Neural cell (in vitro differentiated cells): Measurements from ENCODE around the gene TLE3.

Experiments
- EZH2 ChIP-seq: fragments of 200-600, 300-800 bp; shearing (Covaris generic), sonication (generic); IDR thresholded peaks from 2 replicates; pipeline ENCODE4 v1.6.1; 2014; ENCODE audit warnings: antibody characterized with exemption, low read length, borderline replicate concordance, mild to moderate bottlenecking; ENCODE audit not compliant: insufficient read depth, poor library complexity, severe bottlenecking
- POLR2AphosphoS5 ChIP-seq: IDR thresholded peaks from 2 replicates; pipeline ENCODE4 v1.6.1; 2012
- SMC3 ChIP-seq: fragments of 450-650 bp; conservative IDR thresholded peaks from 2 replicates; pipeline ENCODE4 v1.6.1; 2014; ENCODE audit warnings: antibody characterized with exemption, mild to moderate bottlenecking, moderate library complexity; ENCODE audit not compliant: poor library complexity
- TF ChIP-seq, protein P1 (sequence below): fragments of 450-650 bp; IDR thresholded peaks from 2 replicates; pipeline ENCODE4 v1.5.1; 2014; ENCODE audit warnings: antibody characterized with exemption, mild to moderate bottlenecking, moderate library complexity; ENCODE audit not compliant: poor library complexity, severe bottlenecking

DNA sequence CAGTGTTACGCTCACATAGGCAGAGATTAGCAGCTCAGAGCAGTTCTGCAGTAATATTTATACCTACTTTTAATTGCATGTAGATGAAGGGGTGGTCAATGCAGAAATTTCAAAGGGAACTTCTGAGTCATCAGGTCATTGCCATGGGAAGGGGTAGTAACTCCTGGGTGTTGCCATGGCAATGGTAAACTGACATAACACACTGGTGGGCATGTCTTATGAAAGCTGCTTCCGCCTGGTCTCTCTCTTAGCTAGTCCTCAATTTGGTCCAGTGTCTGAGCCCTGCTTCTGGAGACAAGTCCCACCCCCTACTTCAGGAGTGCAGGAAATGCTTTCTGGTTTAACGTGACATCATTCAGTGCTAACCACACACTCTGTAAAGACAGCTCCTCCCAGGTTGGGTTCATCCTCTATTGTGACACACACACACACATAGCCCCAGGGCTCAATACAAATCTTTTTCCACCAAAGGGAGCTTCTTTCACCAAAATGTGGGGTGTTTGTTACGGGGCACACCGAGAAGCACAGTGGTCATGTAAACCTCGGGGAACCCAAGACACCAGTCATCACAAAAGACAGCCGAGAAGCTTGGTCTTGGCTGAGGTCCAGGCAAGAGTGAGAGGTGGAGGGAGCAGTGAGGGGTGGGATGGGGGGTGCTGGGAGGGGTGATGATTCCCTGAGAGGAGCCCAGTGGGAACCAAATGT, 74.5 kb downstream of the TLE3 start:
- TF ChIP-seq, protein P1, sequence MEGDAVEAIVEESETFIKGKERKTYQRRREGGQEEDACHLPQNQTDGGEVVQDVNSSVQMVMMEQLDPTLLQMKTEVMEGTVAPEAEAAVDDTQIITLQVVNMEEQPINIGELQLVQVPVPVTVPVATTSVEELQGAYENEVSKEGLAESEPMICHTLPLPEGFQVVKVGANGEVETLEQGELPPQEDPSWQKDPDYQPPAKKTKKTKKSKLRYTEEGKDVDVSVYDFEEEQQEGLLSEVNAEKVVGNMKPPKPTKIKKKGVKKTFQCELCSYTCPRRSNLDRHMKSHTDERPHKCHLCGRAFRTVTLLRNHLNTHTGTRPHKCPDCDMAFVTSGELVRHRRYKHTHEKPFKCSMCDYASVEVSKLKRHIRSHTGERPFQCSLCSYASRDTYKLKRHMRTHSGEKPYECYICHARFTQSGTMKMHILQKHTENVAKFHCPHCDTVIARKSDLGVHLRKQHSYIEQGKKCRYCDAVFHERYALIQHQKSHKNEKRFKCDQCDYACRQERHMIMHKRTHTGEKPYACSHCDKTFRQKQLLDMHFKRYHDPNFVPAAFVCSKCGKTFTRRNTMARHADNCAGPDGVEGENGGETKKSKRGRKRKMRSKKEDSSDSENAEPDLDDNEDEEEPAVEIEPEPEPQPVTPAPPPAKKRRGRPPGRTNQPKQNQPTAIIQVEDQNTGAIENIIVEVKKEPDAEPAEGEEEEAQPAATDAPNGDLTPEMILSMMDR: no peak
- TF ChIP-seq EZH2: no peak
- no peak for TF ChIP-seq SMC3
- no peak for TF ChIP-seq POLR2AphosphoS5
